ENCODE measurements around the gene ME1.

The ME1 gene

GRCh38 chr6:83273596-83273995 lies 157.3 kb downstream of the ME1 start:
- TF ChIP-seq EZH2phosphoT487 (IDR thresholded peaks at IDR 0.05; ENCODE audit: borderline replicate concordance) (no peak), CTCF (conservative IDR thresholded peaks at IDR 0.05; ENCODE audit: low read length) (no peak)
- H3K9me2 ChIP-seq (replicated peaks; ENCODE audit: low read depth, low read length): no peaks in the 10 kb centered on the region
- H3F3A ChIP-seq (ENCODE audit: low read depth): no peaks in the 10 kb centered on the region
- H3K9ac ChIP-seq (ENCODE audit: low read depth, low read length, poor library complexity, severe bottlenecking): no peak overlapping the region
- no peaks in the 10 kb centered on the region for H4K20me1 ChIP-seq (ENCODE audit: insufficient read depth, low read length, poor library complexity, severe bottlenecking)
- no peak overlapping the region for H2AFZ ChIP-seq (ENCODE audit: low read length)
- no peaks in the 10 kb centered on the region for H3K4me1 ChIP-seq (ENCODE audit: insufficient read depth, low read length, poor library complexity, severe bottlenecking)
- no peaks in the 10 kb centered on the region for H3K27me3 ChIP-seq (ENCODE audit: insufficient read depth, low read length, poor library complexity, severe bottlenecking)
- no peaks in the 10 kb centered on the region for H3K9me3 ChIP-seq (ENCODE audit: insufficient read depth, low read depth, low read length)
- H3K4me3 ChIP-seq (ENCODE audit: low read length, poor library complexity, severe bottlenecking): no peak overlapping the region
- no peaks in the 10 kb centered on the region for H3K36me3 ChIP-seq (ENCODE audit: insufficient read depth, low read length)
- no peaks in the 10 kb centered on the region for H3K79me2 ChIP-seq (ENCODE audit: insufficient read depth, low read length)
- no peak overlapping the region for H3K4me2 ChIP-seq (ENCODE audit: low read depth, low read length, poor library complexity, severe bottlenecking)

- no peaks in the 10 kb centered on the region for H3K4me1 ChIP-seq (ENCODE audit: insufficient read depth, low read length, poor library complexity, severe bottlenecking)
- no peaks in the 10 kb centered on the region for H3K27me3 ChIP-seq (ENCODE audit: insufficient read depth, low read length, poor library complexity, severe bottlenecking)
- no peak for TF ChIP-seq CTCF (conservative IDR thresholded peaks at IDR 0.05; ENCODE audit: low read length)
- TF ChIP-seq EZH2phosphoT487 (IDR thresholded peaks at IDR 0.05; ENCODE audit: borderline replicate concordance): no peak
- H3K36me3 ChIP-seq (ENCODE audit: insufficient read depth, low read length): no peaks in the 10 kb centered on the region
- H3K9me3 ChIP-seq (ENCODE audit: insufficient read depth, low read depth, low read length): no peaks in the 10 kb centered on the region
- H3K9ac ChIP-seq (ENCODE audit: low read depth, low read length, poor library complexity, severe bottlenecking): no peak overlapping the region
- no peaks in the 10 kb centered on the region for H3F3A ChIP-seq (ENCODE audit: low read depth)
- no peak overlapping the region for H3K4me3 ChIP-seq (ENCODE audit: low read length, poor library complexity, severe bottlenecking)
- H2AFZ ChIP-seq (ENCODE audit: low read length): no peak overlapping the region
- H3K4me2 ChIP-seq (ENCODE audit: low read depth, low read length, poor library complexity, severe bottlenecking): no peak overlapping the region
- H3K79me2 ChIP-seq (ENCODE audit: insufficient read depth, low read length): no peaks in the 10 kb centered on the region
- no peaks in the 10 kb centered on the region for H3K9me2 ChIP-seq (replicated peaks; ENCODE audit: low read depth, low read length)
- no peaks in the 10 kb centered on the region for H4K20me1 ChIP-seq (ENCODE audit: insufficient read depth, low read length, poor library complexity, severe bottlenecking)
Measured at GRCh38 chr6:83270971-83271719, 159.7 kb downstream of the ME1 start.

- TF ChIP-seq CTCF (conservative IDR thresholded peaks at IDR 0.05; ENCODE audit: low read length) (no peak), EZH2phosphoT487 (IDR thresholded peaks at IDR 0.05; ENCODE audit: borderline replicate concordance) (no peak)
- Histone ChIP-seq H3K9me3 (ENCODE audit: insufficient read depth, low read depth, low read length) (no peaks in the 10 kb centered on the region), H3K9me2 (replicated peaks; ENCODE audit: low read depth, low read length) (no peaks in the 10 kb centered on the region), H3K36me3 (ENCODE audit: insufficient read depth, low read length) (no peaks in the 10 kb centered on the region), H3K4me3 (ENCODE audit: low read length, poor library complexity, severe bottlenecking) (no peak overlapping the region), H3F3A (ENCODE audit: low read depth) (no peaks in the 10 kb centered on the region), H4K20me1 (ENCODE audit: insufficient read depth, low read length, poor library complexity, severe bottlenecking) (no peaks in the 10 kb centered on the region), H3K9ac (ENCODE audit: low read depth, low read length, poor library complexity, severe bottlenecking) (no peak overlapping the region), H3K79me2 (ENCODE audit: insufficient read depth, low read length) (no peaks in the 10 kb centered on the region), H3K4me1 (ENCODE audit: insufficient read depth, low read length, poor library complexity, severe bottlenecking) (no peaks in the 10 kb centered on the region), H3K4me2 (ENCODE audit: low read depth, low read length, poor library complexity, severe bottlenecking) (no peak overlapping the region), H2AFZ (ENCODE audit: low read length) (no peak overlapping the region), H3K27me3 (ENCODE audit: insufficient read depth, low read length, poor library complexity, severe bottlenecking) (no peaks in the 10 kb centered on the region)
Measured at GRCh38 chr6:83265384-83265783, 165.5 kb downstream of the ME1 start.
